Adipocyte (in vitro differentiated cells): ENCODE measurements around the gene KRTAP12-4.
"Not testable (repeated sequence)": the region's sequence is repeated elsewhere in the genome, so short reads cannot be mapped to it uniquely, and the experiment has no call there.

Source experiments
- DNase-seq: peaks from one replicate; pipeline ENCODE4 v3.0.0-alpha.2; 2015; ENCODE audit warnings: low read depth
- H3K27me3 ChIP-seq: replicated peaks from 2 replicates; pipeline ENCODE4 v1.7.0; 2013; ENCODE audit warnings: mild to moderate bottlenecking, low read length, moderate library complexity; ENCODE audit not compliant: control insufficient read depth, insufficient read depth
- H3K36me3 ChIP-seq: 2 replicates; pipeline ENCODE4 v1.7.0; 2013; ENCODE audit warnings: low read length, mild to moderate bottlenecking, moderate library complexity; ENCODE audit not compliant: control insufficient read depth, insufficient read depth, severe bottlenecking
- H3K4me1 ChIP-seq: 2 replicates; pipeline ENCODE4 v1.7.0; 2013; ENCODE audit warnings: mild to moderate bottlenecking, low read length, moderate library complexity; ENCODE audit not compliant: control insufficient read depth, insufficient read depth
- H3K4me3 ChIP-seq: 2 replicates; pipeline ENCODE4 v1.7.0; 2013; ENCODE audit warnings: mild to moderate bottlenecking, low read length, moderate library complexity
- H3K9ac ChIP-seq: 2 replicates; pipeline ENCODE4 v1.7.0; 2013; ENCODE audit warnings: mild to moderate bottlenecking, low read length, moderate library complexity
- H3K9me3 ChIP-seq: 2 replicates; pipeline ENCODE4 v1.7.0; 2013; ENCODE audit warnings: mild to moderate bottlenecking, low read length, moderate library complexity; ENCODE audit not compliant: control insufficient read depth

The KRTAP12-4 gene

GRCh38 chr21:44697172-44697810, 42.8 kb upstream of the KRTAP12-4 start, which contains the start of gene KRTAP10-12:
Gene KRTAP10-12 (plus strand): TSS chr21:44697172. CDS start chr21:44697202, 30 bp downstream.
- H3K4me1 ChIP-seq, H3K9ac ChIP-seq, H3K36me3 ChIP-seq, DNase-seq, H3K4me3 ChIP-seq: not testable (repeated sequence)
- peaks cover 42% of the 10 kb centered on the region for H3K27me3 ChIP-seq
- H3K9me3 ChIP-seq: peaks cover 22% of the 10 kb centered on the region

- H3K4me1 ChIP-seq: no peaks in the 10 kb centered on the region
- H3K36me3 ChIP-seq: no peaks in the 10 kb centered on the region
- H3K9ac ChIP-seq: no peak overlapping the region
- DNase-seq: no peak
- H3K27me3 ChIP-seq: peaks cover 38% of the 10 kb centered on the region
- H3K9me3 ChIP-seq: peaks cover 27% of the 10 kb centered on the region
- H3K4me3 ChIP-seq: no peak overlapping the region
Observed at GRCh38 chr21:44696572-44696971, 42.1 kb upstream of the KRTAP12-4 start.

GRCh38 chr21:44695641-44696040, 41.2 kb upstream of the KRTAP12-4 start:
- DNase-seq: no peak
- Histone ChIP-seq H3K4me1 (no peaks in the 10 kb centered on the region), H3K27me3 (peaks cover 32% of the 10 kb centered on the region), H3K36me3 (no peaks in the 10 kb centered on the region), H3K9me3 (peaks cover 27% of the 10 kb centered on the region), H3K4me3 (no peak overlapping the region), H3K9ac (no peak overlapping the region)

- DNase-seq: no peak
- no peak overlapping the region for H3K4me3 ChIP-seq
- no peak overlapping the region for H3K9ac ChIP-seq
- no peaks in the 10 kb centered on the region for H3K36me3 ChIP-seq
- H3K4me1 ChIP-seq: no peaks in the 10 kb centered on the region
- H3K27me3 ChIP-seq: peaks cover 27% of the 10 kb centered on the region
- H3K9me3 ChIP-seq: peaks cover 27% of the 10 kb centered on the region
Observed at GRCh38 chr21:44695184-44695583, 40.7 kb upstream of the KRTAP12-4 start.

GRCh38 chr21:44694776-44695175, 40.3 kb upstream of the KRTAP12-4 start:
- DNase-seq: no peak
- no peaks in the 10 kb centered on the region for H3K4me1 ChIP-seq

GRCh38 chr21:44692798-44693512, 38.5 kb upstream of the KRTAP12-4 start:
- H3K9ac ChIP-seq: no peak overlapping the region
- peaks cover 27% of the 10 kb centered on the region for H3K9me3 ChIP-seq
- peaks cover 23% of the 10 kb centered on the region for H3K27me3 ChIP-seq
- no peak overlapping the region for H3K4me3 ChIP-seq
- DNase-seq: no peak
- H3K36me3 ChIP-seq: no peaks in the 10 kb centered on the region
- H3K4me1 ChIP-seq: no peaks in the 10 kb centered on the region

More at GRCh38 chr21:44694776-44695175, 40.3 kb upstream of the KRTAP12-4 start:
- Histone ChIP-seq H3K9me3 (peaks cover 27% of the 10 kb centered on the region), H3K36me3 (no peaks in the 10 kb centered on the region), H3K4me3 (no peak overlapping the region), H3K9ac (no peak overlapping the region), H3K27me3 (peaks cover 23% of the 10 kb centered on the region)

GRCh38 chr21:44691686-44692085, 37.2 kb upstream of the KRTAP12-4 start:
- peaks cover 23% of the 10 kb centered on the region for H3K27me3 ChIP-seq
- H3K9ac ChIP-seq: no peak overlapping the region
- DNase-seq: no peak
- no peaks in the 10 kb centered on the region for H3K4me1 ChIP-seq
- peaks cover 27% of the 10 kb centered on the region for H3K9me3 ChIP-seq
- H3K4me3 ChIP-seq: no peak overlapping the region
- no peaks in the 10 kb centered on the region for H3K36me3 ChIP-seq

- Histone ChIP-seq H3K27me3 (peaks cover 14% of the 10 kb centered on the region), H3K9me3 (peaks cover 25% of the 10 kb centered on the region)
- DNase-seq, H3K36me3 ChIP-seq, H3K9ac ChIP-seq, H3K4me1 ChIP-seq, H3K4me3 ChIP-seq: not testable (repeated sequence)
Observed at GRCh38 chr21:44689740-44690139, 35.3 kb upstream of the KRTAP12-4 start.

- no peaks in the 10 kb centered on the region for H3K36me3 ChIP-seq
- no peaks in the 10 kb centered on the region for H3K4me1 ChIP-seq
- H3K9ac ChIP-seq: no peak overlapping the region
- no peak overlapping the region for H3K4me3 ChIP-seq
- peaks cover 9% of the 10 kb centered on the region for H3K9me3 ChIP-seq
- H3K27me3 ChIP-seq: peaks cover 24% of the 10 kb centered on the region
- DNase-seq: no peak
Observed at GRCh38 chr21:44687671-44688070, 33.2 kb upstream of the KRTAP12-4 start.

GRCh38 chr21:44686843-44687561, 32.5 kb upstream of the KRTAP12-4 start:
- Histone ChIP-seq H3K36me3 (no peaks in the 10 kb centered on the region), H3K9me3 (peaks cover 2% of the 10 kb centered on the region), H3K9ac (no peak overlapping the region), H3K4me1 (no peaks in the 10 kb centered on the region), H3K27me3 (peaks cover 24% of the 10 kb centered on the region), H3K4me3 (no peak overlapping the region)
- no peak for DNase-seq
